PC-3 (cell line): ENCODE results near the gene ELMOD1.

ENCODE experiments used
- EZH2 ChIP-seq: fragments of 300-600 bp; sonication (generic); IDR thresholded peaks from one replicate; pipeline ENCODE4 v1.6.1; 2017; ENCODE audit warnings: antibody characterized with exemption, mild to moderate bottlenecking, low read length; ENCODE audit not compliant: unreplicated experiment
- TF ChIP-seq, protein P1 (sequence below): fragments of 300-600 bp; sonication (generic); conservative IDR thresholded peaks from 2 replicates; pipeline ENCODE4 v1.5.1; 2017; ENCODE audit warnings: antibody characterized with exemption, low read depth, mild to moderate bottlenecking, low read length

DNA sequence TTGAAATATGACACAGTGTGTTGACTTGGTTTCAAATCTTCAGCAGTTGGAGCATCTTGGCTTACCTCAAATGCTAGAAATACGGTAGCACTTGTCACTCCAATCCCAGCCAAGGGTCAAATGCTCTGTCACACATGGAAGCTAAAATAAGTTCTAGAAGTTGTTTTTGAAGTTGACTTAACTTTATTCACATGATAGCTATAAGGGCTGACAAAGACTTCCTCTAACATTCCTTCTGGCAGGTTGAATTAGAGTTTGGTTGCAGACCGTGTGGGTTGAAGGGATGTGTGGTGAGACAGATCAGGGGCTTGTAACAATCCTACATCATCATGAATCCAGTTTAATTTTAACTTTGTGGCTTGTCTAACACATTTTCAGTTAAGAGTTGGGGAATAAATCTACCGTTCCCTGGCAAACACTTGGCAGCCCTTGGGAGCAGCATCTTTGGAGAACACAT is 116.3 kb downstream of the ELMOD1 start:
- TF ChIP-seq, protein P1, sequence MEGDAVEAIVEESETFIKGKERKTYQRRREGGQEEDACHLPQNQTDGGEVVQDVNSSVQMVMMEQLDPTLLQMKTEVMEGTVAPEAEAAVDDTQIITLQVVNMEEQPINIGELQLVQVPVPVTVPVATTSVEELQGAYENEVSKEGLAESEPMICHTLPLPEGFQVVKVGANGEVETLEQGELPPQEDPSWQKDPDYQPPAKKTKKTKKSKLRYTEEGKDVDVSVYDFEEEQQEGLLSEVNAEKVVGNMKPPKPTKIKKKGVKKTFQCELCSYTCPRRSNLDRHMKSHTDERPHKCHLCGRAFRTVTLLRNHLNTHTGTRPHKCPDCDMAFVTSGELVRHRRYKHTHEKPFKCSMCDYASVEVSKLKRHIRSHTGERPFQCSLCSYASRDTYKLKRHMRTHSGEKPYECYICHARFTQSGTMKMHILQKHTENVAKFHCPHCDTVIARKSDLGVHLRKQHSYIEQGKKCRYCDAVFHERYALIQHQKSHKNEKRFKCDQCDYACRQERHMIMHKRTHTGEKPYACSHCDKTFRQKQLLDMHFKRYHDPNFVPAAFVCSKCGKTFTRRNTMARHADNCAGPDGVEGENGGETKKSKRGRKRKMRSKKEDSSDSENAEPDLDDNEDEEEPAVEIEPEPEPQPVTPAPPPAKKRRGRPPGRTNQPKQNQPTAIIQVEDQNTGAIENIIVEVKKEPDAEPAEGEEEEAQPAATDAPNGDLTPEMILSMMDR: no peak
- no peak for TF ChIP-seq EZH2
